K562 (cell line): Measurements from ENCODE around the gene TBC1D5. TPM values are rescaled to one million over a fixed set of nuclear protein-coding genes. Genes with fewer than 3 reads are reported as not detected.

ENCODE experiments used
- ATAC-seq: fragments of 200-7000 bp; cut with Tn5 transposase; 3 replicates; pipeline ENCODE4 v1.9.1; 2020; ENCODE audit warnings: moderate library complexity
- BruUV-seq: library from RNA; stranded (reverse); fragments of 400-500 nt; replicated peaks from 2 replicates; lab custom pipeline; 2021; lab: Mats Ljungman, UMichigan
- CTCF ChIA-PET: fragments of 300-600 bp; formaldehyde crosslinking; extraction: SDS; loops from one replicate; lab custom pipeline; 2021; ENCODE audit warnings: low intra/inter-chr PET ratio; lab: Yijun Ruan, JAX
- POLR2A ChIA-PET: fragments of 300-600, 350-650 bp; sonication (Branson Sonifier 250); formaldehyde crosslinking; extraction: SDS; loops from one replicate; lab custom pipeline; 2021; ENCODE audit warnings: antibody characterized with exemption, inconsistent platforms; lab: Yijun Ruan, JAX
- DNase-seq, 4 experiments: peaks; one replicate each; pipeline versions ENCODE4 v3.0.0 to v3.0.0-alpha.2; 2011 to 2018; ENCODE audit warnings: low spot score in 3 of 4, mixed read lengths in 3 of 4; ENCODE audit errors: extremely low read depth in 1 of 4
- FAIRE-seq: peaks from 2 replicates; lab custom pipeline; 2011; peaks lifted over from hg19 to GRCh38; lab: Jason Lieb, UNC
- H2AFZ ChIP-seq: 2 replicates; pipeline ENCODE4 v1.6.0; 2011; ENCODE audit warnings: low read depth, low read length, control low read depth, inconsistent platforms
- H3K27ac ChIP-seq: fragments of 200-600 bp; 3 replicates; pipeline ENCODE4 v1.8.0; 2011; ENCODE audit warnings: low read depth, mild to moderate bottlenecking, control low read depth, inconsistent platforms, low read length, moderate library complexity, mixed read lengths; ENCODE audit errors: extremely low read depth
- H3K27me3 ChIP-seq, 2 experiments: fragments of 300-600 bp in 1 of 2; 2 replicates in 1 of 2; 3 replicates in 1 of 2; pipeline versions ENCODE4 v1.6.0 to v1.8.0; 2011; ENCODE audit warnings: inconsistent platforms in 2 of 2, low read length in 2 of 2, mild to moderate bottlenecking in 1 of 2, mixed read lengths in 1 of 2, moderate library complexity in 1 of 2; ENCODE audit not compliant: control insufficient read depth in 2 of 2, insufficient read depth in 2 of 2
- H3K36me3 ChIP-seq: fragments of 300-600 bp; 3 replicates; pipeline ENCODE4 v1.8.0; 2011; ENCODE audit warnings: mild to moderate bottlenecking, low read length, inconsistent platforms; ENCODE audit not compliant: control insufficient read depth, insufficient read depth
- H3K4me1 ChIP-seq, 2 experiments: fragments of 200-600 bp in 1 of 2; replicated peaks in 1 of 2; 2 replicates in 1 of 2; 3 replicates in 1 of 2; pipeline versions ENCODE4 v1.5.1 to v1.8.0; 2011; ENCODE audit warnings: inconsistent platforms in 2 of 2, low read length in 2 of 2, mild to moderate bottlenecking in 1 of 2, mixed read lengths in 1 of 2, moderate library complexity in 1 of 2; ENCODE audit not compliant: control insufficient read depth in 2 of 2, insufficient read depth in 2 of 2
- H3K4me2 ChIP-seq: 2 replicates; pipeline ENCODE4 v1.6.1; 2011; ENCODE audit warnings: low read length, control low read depth, inconsistent platforms, mixed read lengths; ENCODE audit not compliant: insufficient read depth
- H3K4me3 ChIP-seq: fragments of 200-600 bp; sonication (generic), shearing (Covaris generic); 2 replicates; pipeline ENCODE4 v1.5.1; 2016; ENCODE audit warnings: control low read depth, inconsistent platforms
- H3K79me2 ChIP-seq: fragments of 200-600 bp; 3 replicates; pipeline ENCODE4 v1.8.0; 2011; ENCODE audit warnings: low read length, inconsistent platforms; ENCODE audit not compliant: control insufficient read depth, insufficient read depth
- H3K9ac ChIP-seq, 2 experiments: 2 replicates each; pipeline versions ENCODE4 v1.6.0 to v1.6.1; 2011; ENCODE audit warnings: low read depth in 2 of 2, low read length in 2 of 2, control low read depth in 1 of 2, inconsistent platforms in 1 of 2, mild to moderate bottlenecking in 1 of 2, mixed read lengths in 1 of 2; ENCODE audit not compliant: insufficient read depth in 1 of 2
- H3K9me1 ChIP-seq: one replicate; pipeline ENCODE4 v1.6.0; 2011; ENCODE audit warnings: inconsistent platforms, mild to moderate bottlenecking, low read length, moderate library complexity; ENCODE audit not compliant: control insufficient read depth, insufficient read depth
- H3K9me3 ChIP-seq: replicated peaks from 2 replicates; pipeline ENCODE4 v1.5.1; 2011; ENCODE audit warnings: low read depth, low read length, inconsistent platforms; ENCODE audit not compliant: control insufficient read depth, insufficient read depth
- H4K20me1 ChIP-seq: replicated peaks from 2 replicates; pipeline ENCODE4 v1.6.1; 2011; ENCODE audit warnings: low read length, inconsistent platforms, mixed read lengths; ENCODE audit not compliant: control insufficient read depth, insufficient read depth
- BCLAF1 ChIP-seq, 2 experiments: fragments of 450-650 bp in 1 of 2; IDR thresholded peaks; 2 replicates each; pipeline ENCODE4 v1.6.1; 2011 to 2017; ENCODE audit warnings: low read depth in 2 of 2, antibody characterized with exemption in 1 of 2, borderline replicate concordance in 1 of 2, low read length in 1 of 2, mild to moderate bottlenecking in 1 of 2, mixed read lengths in 1 of 2; ENCODE audit not compliant: control insufficient read depth in 1 of 2
- CBFA2T3 ChIP-seq: fragments of 450-650 bp; IDR thresholded peaks from 2 replicates; pipeline ENCODE4 v1.6.1; 2017
- E2F3 ChIP-seq: fragments of 250-450 bp; sonication (Bioruptor Pico); IDR thresholded peaks from 2 replicates; pipeline ENCODE4 v1.4.0; 2020; ENCODE audit warnings: mild to moderate bottlenecking
- E2F6 ChIP-seq, 2 experiments: IDR thresholded peaks; 2 replicates each; pipeline ENCODE4 v1.6.1; 2011; ENCODE audit warnings: borderline replicate concordance in 1 of 2, control low read depth in 1 of 2, low read depth in 1 of 2, low read length in 1 of 2, mild to moderate bottlenecking in 1 of 2, mixed read lengths in 1 of 2, moderate library complexity in 1 of 2; ENCODE audit not compliant: insufficient read depth in 1 of 2, insufficient read length in 1 of 2, poor library complexity in 1 of 2, severe bottlenecking in 1 of 2; ENCODE audit errors: extremely low read depth in 1 of 2
- FOXJ3 ChIP-seq: sonication (generic); formaldehyde crosslinking; IDR thresholded peaks from 2 replicates; pipeline ENCODE4 v1.4.0; 2020; ENCODE audit warnings: mild to moderate bottlenecking, missing genetic modification reagents
- MEF2A ChIP-seq: IDR thresholded peaks from 2 replicates; pipeline ENCODE4 v1.6.1; 2011; ENCODE audit warnings: low read depth, mild to moderate bottlenecking, low read length, moderate library complexity; ENCODE audit not compliant: control insufficient read depth
- NEUROD1 ChIP-seq: fragments of 150-350 bp; IDR thresholded peaks from 2 replicates; pipeline ENCODE4 v1.6.1; 2014; ENCODE audit warnings: borderline replicate concordance, low read length, low read depth; ENCODE audit not compliant: partially characterized antibody
- NFE2 ChIP-seq: IDR thresholded peaks from 2 replicates; pipeline ENCODE4 v1.6.1; 2014; ENCODE audit warnings: antibody characterized with exemption, low read depth
- NRF1 ChIP-seq, 2 experiments: fragments of 450-650 bp; IDR thresholded peaks in 1 of 2; conservative IDR thresholded peaks in 1 of 2; 2 replicates each; pipeline ENCODE4 v1.6.1; 2014; ENCODE audit warnings: mild to moderate bottlenecking in 2 of 2
- SMAD3 ChIP-seq: fragments of 450-650 bp; formaldehyde crosslinking; conservative IDR thresholded peaks from 2 replicates; pipeline ENCODE4 v1.4.0; 2020; ENCODE audit warnings: mild to moderate bottlenecking
- SMARCA4 ChIP-seq: fragments of 450-650 bp; IDR thresholded peaks from 2 replicates; pipeline ENCODE4 v1.6.1; 2016
- TFAM ChIP-seq: fragments of 250-450 bp; sonication (Bioruptor Pico); conservative IDR thresholded peaks from 2 replicates; pipeline ENCODE4 v1.5.0; 2021; ENCODE audit warnings: mild to moderate bottlenecking, moderate library complexity
- THRA ChIP-seq: fragments of 450-650 bp; IDR thresholded peaks from 2 replicates; pipeline ENCODE4 v1.6.1; 2017; ENCODE audit warnings: mild to moderate bottlenecking, moderate library complexity
- XRCC5 ChIP-seq: fragments of 200-400 bp; formaldehyde crosslinking; IDR thresholded peaks from 2 replicates; pipeline ENCODE4 v1.6.1; 2017; ENCODE audit warnings: low read depth, mild to moderate bottlenecking, low read length
- ZBTB8A ChIP-seq: fragments of 450-650 bp; IDR thresholded peaks from 2 replicates; pipeline ENCODE4 v1.6.1; 2018; ENCODE audit warnings: mild to moderate bottlenecking, moderate library complexity; ENCODE audit not compliant: partially characterized antibody
- ZFPM2 ChIP-seq: fragments of 250-450 bp; sonication (Bioruptor Pico); IDR thresholded peaks from 2 replicates; pipeline ENCODE4 v1.5.1; 2022; ENCODE audit warnings: mild to moderate bottlenecking
- in situ Hi-C: fragments of 300-500 bp; cut with MboI; formaldehyde crosslinking; loops from 4 replicates; pipeline ENCODE4 v1.15.0; 2018; ENCODE audit warnings: inconsistent platforms, mixed read lengths
- intact Hi-C: fragments of 100-400 bp; cut with micrococcal nuclease; formaldehyde crosslinking; loops from 2 replicates; pipeline ENCODE4 v1.14.2; 2022
- polyA plus RNA-seq, 8 experiments: library from polyadenylated mRNA; depleted of rRNA in 4 of 8; stranded (reverse) in 5 of 8; unstranded in 3 of 8; fragments of >200 nt; fragmentation: Nextera tagmentation in 2 of 8; fragmentation: Illumina TruSeq in 1 of 8; extraction: Ambion mirVana in 2 of 8; extraction: Trizol in 1 of 8; gene quantifications; 2 replicates each; pipeline versions ENCODE4 v1.2.1 to v1.2.3, GENCODE V29; 2011 to 2014; ENCODE audit warnings: inconsistent platforms in 1 of 8, missing spikeins in 1 of 8
- total RNA-seq, 7 experiments: library from RNA; depleted of rRNA in 6 of 7; stranded (reverse); fragments of >200 nt in 6 of 7; fragmentation: Illumina TruSeq in 2 of 7; extraction: Trizol in 2 of 7; gene quantifications; 2 replicates each; pipeline versions ENCODE4 v1.2.1 to v1.2.3, GENCODE V29; 2011 to 2021; ENCODE audit warnings: low replicate concordance in 1 of 7

The TBC1D5 gene
- total and polyA plus RNA-seq, 9 of the 15 experiments (the other 6 are each of a cell fraction or from before 2014, with no cell fraction given), result 2.9 to 38.1 (median 25.6) TPM

GRCh38 chr3:17514597-17514996, 227.8 kb downstream of the TBC1D5 start:
- BruUV-seq, result no TSS peak
- DNase-seq, result no peak
- Histone ChIP-seq H4K20me1 (no peaks in the 10 kb centered on the region), H2AFZ (no peak overlapping the region), H3K27ac (no peak overlapping the region), H3K4me2 (no peak overlapping the region), H3K36me3 (no peaks in the 10 kb centered on the region), H3K9ac (no peak overlapping the region), H3K27me3 (no peaks in the 10 kb centered on the region; a peak in 1 of 5 replicates), H3K9me1 (no peaks in the 10 kb centered on the region), H3K4me1 (no peaks in the 10 kb centered on the region), H3K79me2 (no peaks in the 10 kb centered on the region), H3K4me3 (no peak overlapping the region), H3K9me3 (no peaks in the 10 kb centered on the region)
- CTCF ChIA-PET, result no interaction called here
- intact Hi-C loops (no loop called here), in situ Hi-C loops (no loop called here)
- POLR2A ChIA-PET, result no interaction called here
- no peak for FAIRE-seq
- TF ChIP-seq CBFA2T3, result no peak
- no peak for TF ChIP-seq E2F3 (CRISPR knock-in tag)
- TF ChIP-seq XRCC5, result no peak
- no peak for TF ChIP-seq NRF1 (conservative IDR thresholded peaks at IDR 0.05 in 1 of 2, IDR thresholded peaks at IDR 0.05 in 1 of 2)
- TF ChIP-seq BCLAF1 (IDR thresholded peaks at IDR 0.05; ENCODE audit: borderline replicate concordance in 1 of 2, control insufficient read depth in 1 of 2, low read depth in 2 of 2, low read length in 1 of 2), result no peak
- no peak for TF ChIP-seq TFAM (CRISPR knock-in tag)
- no peak for TF ChIP-seq SMARCA4
- no peak for TF ChIP-seq THRA
- TF ChIP-seq ZBTB8A, result no peak
- no peak for TF ChIP-seq SMAD3 (CRISPR knock-in tag)
- TF ChIP-seq NFE2, result no peak
- no peak for TF ChIP-seq E2F6 (IDR thresholded peaks at IDR 0.05; ENCODE audit: borderline replicate concordance in 1 of 2, extremely low read depth in 1 of 2, insufficient read depth in 1 of 2, insufficient read length in 1 of 2, low read depth in 1 of 2, low read length in 1 of 2, poor library complexity in 1 of 2, severe bottlenecking in 1 of 2)
- TF ChIP-seq FOXJ3 (CRISPR knock-in tag), result no peak
- TF ChIP-seq MEF2A, result no peak
- no peak for TF ChIP-seq NEUROD1
- TF ChIP-seq ZFPM2, result no peak
- no peak for ATAC-seq
